GM12878 (cell line): ENCODE data around the gene TARP.
A peak's percentile ranks its signal among the peaks of the same experiment; 100 is the strongest.

Experiments used
- ATAC-seq: fragments of 200-7000 bp; cut with Tn5 transposase; 3 replicates; pipeline ENCODE4 v1.9.1; 2020; ENCODE audit warnings: mild to moderate bottlenecking, moderate library complexity
- BruUV-seq: library from RNA; stranded (reverse); fragments of 400-500 nt; replicated peaks from 2 replicates; lab custom pipeline; 2021; lab: Mats Ljungman, UMichigan
- CTCF ChIA-PET: fragments of 300-600 bp; sonication (Branson Sonifier 250); formaldehyde crosslinking; extraction: SDS; loops from one replicate; lab custom pipeline; 2021; ENCODE audit warnings: inconsistent platforms; lab: Yijun Ruan, JAX
- POLR2A ChIA-PET: fragments of 350-600 bp; formaldehyde crosslinking; extraction: SDS; loops from one replicate; lab custom pipeline; 2021; ENCODE audit warnings: inconsistent platforms; lab: Charles Lee
- RAD21 ChIA-PET: fragments of 300-600 bp; sonication (Branson Sonifier 250); formaldehyde crosslinking; loops from one replicate; lab custom pipeline; 2023; ENCODE audit warnings: antibody characterized with exemption; ENCODE audit not compliant: unreplicated experiment; lab: Charles Lee
- SMC1A ChIA-PET: fragments of 300-600 bp; sonication (Branson Sonifier 250); formaldehyde crosslinking; loops from one replicate; lab custom pipeline; 2023; ENCODE audit not compliant: unreplicated experiment, uncharacterized antibody; lab: Charles Lee
- DNase-seq: peaks from one replicate; pipeline ENCODE4 v3.0.0-alpha.2; 2011; ENCODE audit warnings: low read depth, low spot score
- FAIRE-seq: peaks from 3 replicates; lab custom pipeline; 2011; peaks lifted over from hg19 to GRCh38; lab: Jason Lieb, UNC
- H2AFZ ChIP-seq: 2 replicates; pipeline ENCODE4 v1.6.0; 2011; ENCODE audit warnings: low read depth, low read length, control low read depth; ENCODE audit not compliant: control insufficient read depth
- H3K27ac ChIP-seq: 2 replicates; pipeline ENCODE4 v1.5.1; 2011; ENCODE audit warnings: control low read depth; ENCODE audit not compliant: control insufficient read depth, insufficient read depth
- H3K27me3 ChIP-seq, 2 experiments: replicated peaks in 1 of 2; 2 replicates each; pipeline versions ENCODE4 v1.6.0 to v1.6.1; 2011; ENCODE audit warnings: low read length in 1 of 2; ENCODE audit not compliant: control insufficient read depth in 2 of 2, insufficient read depth in 2 of 2
- H3K36me3 ChIP-seq, 2 experiments: 2 replicates each; pipeline ENCODE4 v1.5.1; 2011; ENCODE audit warnings: low read length in 1 of 2; ENCODE audit not compliant: control insufficient read depth in 2 of 2, insufficient read depth in 2 of 2
- H3K4me1 ChIP-seq: 2 replicates; pipeline ENCODE4 v1.6.1; 2011; ENCODE audit warnings: mild to moderate bottlenecking, low read length, moderate library complexity, mixed read lengths; ENCODE audit not compliant: control insufficient read depth, insufficient read depth
- H3K4me2 ChIP-seq: 2 replicates; pipeline ENCODE4 v1.6.0; 2011; ENCODE audit warnings: control low read depth; ENCODE audit not compliant: control insufficient read depth, insufficient read depth
- H3K4me3 ChIP-seq: fragments of 200-600 bp; sonication (generic); 2 replicates; pipeline ENCODE4 v1.5.1; 2016
- H3K79me2 ChIP-seq: 2 replicates; pipeline ENCODE4 v1.6.0; 2011; ENCODE audit warnings: low read length; ENCODE audit not compliant: control insufficient read depth, insufficient read depth
- H3K9ac ChIP-seq: 2 replicates; pipeline ENCODE4 v1.8.0; 2011; ENCODE audit warnings: low read length, control low read depth, mixed read lengths; ENCODE audit not compliant: control insufficient read depth, insufficient read depth
- H3K9me3 ChIP-seq: replicated peaks from 3 replicates; pipeline ENCODE4 v1.5.1; 2011; ENCODE audit warnings: mild to moderate bottlenecking, low read length; ENCODE audit not compliant: control insufficient read depth, insufficient read depth
- H4K20me1 ChIP-seq: 2 replicates; pipeline ENCODE4 v1.6.0; 2011; ENCODE audit not compliant: control insufficient read depth, insufficient read depth
- SRF ChIP-seq, 2 experiments: IDR thresholded peaks; 2 replicates each; pipeline ENCODE4 v1.6.1; 2011; ENCODE audit warnings: low read depth in 2 of 2, low read length in 2 of 2, mild to moderate bottlenecking in 1 of 2, moderate library complexity in 1 of 2
- WGBS: methylation state at CpG from one replicate; pipeline ENCODE4 v1.1.6; 2016; ENCODE audit warnings: low lambda C conversion rate; ENCODE audit not compliant: insufficient replicate concordance, insufficient coverage; ENCODE audit errors: missing lambda C conversion rate; 5-methylcytosine and 5-hydroxymethylcytosine counted together
- in situ Hi-C: fragments of 300-500 bp; cut with MboI; formaldehyde crosslinking; loops from 9 replicates; pipeline ENCODE4 v1.14.3; 2018; ENCODE audit warnings: mixed read lengths
- intact Hi-C: fragments of 100-400 bp; cut with micrococcal nuclease; formaldehyde crosslinking; loops from one replicate; pipeline ENCODE4 v1.14.2; 2022; ENCODE audit not compliant: unreplicated experiment
- TF ChIP-seq, protein P1 (sequence below): fragments of 450-650 bp; IDR thresholded peaks from 2 replicates; pipeline ENCODE4 v1.6.1; 2018; ENCODE audit warnings: mild to moderate bottlenecking, low read depth, moderate library complexity; ENCODE audit not compliant: partially characterized antibody
- TF ChIP-seq, protein P2 (sequence below), 3 experiments: IDR thresholded peaks in 2 of 3; conservative IDR thresholded peaks in 1 of 3; 2 replicates each; pipeline ENCODE4 v1.5.1; 2011; ENCODE audit warnings: low read depth in 3 of 3, low read length in 3 of 3, mild to moderate bottlenecking in 3 of 3, control low read depth in 2 of 3, moderate library complexity in 2 of 3, inconsistent platforms in 1 of 3, mixed read lengths in 1 of 3; ENCODE audit not compliant: control insufficient read depth in 2 of 3, insufficient read depth in 1 of 3; ENCODE audit errors: extremely low read depth in 1 of 3
- TF ChIP-seq, protein P3 (sequence below): fragments of 450-650 bp; IDR thresholded peaks from 2 replicates; pipeline ENCODE4 v1.6.1; 2016; ENCODE audit warnings: mild to moderate bottlenecking

Gene TARP

DNA sequence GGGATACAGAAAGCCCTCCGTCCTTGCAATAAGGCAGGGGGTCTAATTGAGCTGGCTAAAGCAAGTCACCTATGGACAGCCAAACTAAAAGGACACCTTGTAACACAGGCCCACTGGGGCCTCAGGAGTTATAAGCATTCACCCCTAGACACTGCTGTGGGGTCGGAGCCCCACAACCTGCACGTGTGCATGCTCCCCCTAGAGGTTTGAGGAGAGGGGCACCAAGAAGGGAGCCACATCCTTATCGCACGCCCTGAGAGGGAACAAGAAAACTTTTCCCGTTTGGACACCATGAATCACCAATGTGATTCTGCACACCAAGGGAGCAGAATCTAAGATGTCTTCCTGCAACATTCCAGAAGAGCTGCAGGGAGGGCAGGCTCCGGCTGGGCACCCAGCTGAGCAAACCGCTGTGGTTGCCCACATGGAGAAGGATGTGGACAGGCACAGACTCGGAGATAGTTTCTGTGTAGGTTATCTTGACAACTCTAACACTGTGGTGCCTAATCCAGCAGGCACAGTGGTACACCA is 17.7 kb upstream of the TARP start:
- H3K4me1 ChIP-seq, result peaks cover 1% of the 10 kb centered on the region
- WGBS, result 68% methylated on average over 9 of the region's 9 CpGs
- FAIRE-seq (no peak), ATAC-seq (0 out of 3 replicates have a peak, but pooled peaks have one; percentile 8), DNase-seq (no peak)
- no TSS peak for BruUV-seq
- no peaks in the 10 kb centered on the region for H4K20me1 ChIP-seq
- peaks cover 0 to 2% of the 10 kb centered on the region in 2 experiments; a peak in 1 of 4 replicates for H3K27me3 ChIP-seq
- POLR2A ChIA-PET, result no interaction called here
- CTCF ChIA-PET, result interaction anchor here (1.4 kb wide), 1 partner anchor 68 kb away, joined by 3 read pairs; no protein-coding TSS in a partner anchor
- no peak overlapping the region for H3K4me3 ChIP-seq
- intact Hi-C loops (no loop called here), in situ Hi-C loops (no loop called here)
- RAD21 ChIA-PET, result interaction anchor here (1.7 kb wide), 1 partner anchor 44 kb away, joined by 5 read pairs; no protein-coding TSS in a partner anchor
- H3K4me2 ChIP-seq, result no peak overlapping the region
- H3K36me3 ChIP-seq, result no peaks in the 10 kb centered on the region
- H3K9me3 ChIP-seq, result no peaks in the 10 kb centered on the region
- no peak overlapping the region for H3K9ac ChIP-seq
- H3K27ac ChIP-seq, result no peak overlapping the region
- SMC1A ChIA-PET, result no interaction called here
- no peaks in the 10 kb centered on the region for H3K79me2 ChIP-seq
- H2AFZ ChIP-seq, result no peak overlapping the region
- TF ChIP-seq, protein P1, sequence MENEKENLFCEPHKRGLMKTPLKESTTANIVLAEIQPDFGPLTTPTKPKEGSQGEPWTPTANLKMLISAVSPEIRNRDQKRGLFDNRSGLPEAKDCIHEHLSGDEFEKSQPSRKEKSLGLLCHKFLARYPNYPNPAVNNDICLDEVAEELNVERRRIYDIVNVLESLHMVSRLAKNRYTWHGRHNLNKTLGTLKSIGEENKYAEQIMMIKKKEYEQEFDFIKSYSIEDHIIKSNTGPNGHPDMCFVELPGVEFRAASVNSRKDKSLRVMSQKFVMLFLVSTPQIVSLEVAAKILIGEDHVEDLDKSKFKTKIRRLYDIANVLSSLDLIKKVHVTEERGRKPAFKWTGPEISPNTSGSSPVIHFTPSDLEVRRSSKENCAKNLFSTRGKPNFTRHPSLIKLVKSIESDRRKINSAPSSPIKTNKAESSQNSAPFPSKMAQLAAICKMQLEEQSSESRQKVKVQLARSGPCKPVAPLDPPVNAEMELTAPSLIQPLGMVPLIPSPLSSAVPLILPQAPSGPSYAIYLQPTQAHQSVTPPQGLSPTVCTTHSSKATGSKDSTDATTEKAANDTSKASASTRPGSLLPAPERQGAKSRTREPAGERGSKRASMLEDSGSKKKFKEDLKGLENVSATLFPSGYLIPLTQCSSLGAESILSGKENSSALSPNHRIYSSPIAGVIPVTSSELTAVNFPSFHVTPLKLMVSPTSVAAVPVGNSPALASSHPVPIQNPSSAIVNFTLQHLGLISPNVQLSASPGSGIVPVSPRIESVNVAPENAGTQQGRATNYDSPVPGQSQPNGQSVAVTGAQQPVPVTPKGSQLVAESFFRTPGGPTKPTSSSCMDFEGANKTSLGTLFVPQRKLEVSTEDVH, result no peak
- TF ChIP-seq, protein P2, sequence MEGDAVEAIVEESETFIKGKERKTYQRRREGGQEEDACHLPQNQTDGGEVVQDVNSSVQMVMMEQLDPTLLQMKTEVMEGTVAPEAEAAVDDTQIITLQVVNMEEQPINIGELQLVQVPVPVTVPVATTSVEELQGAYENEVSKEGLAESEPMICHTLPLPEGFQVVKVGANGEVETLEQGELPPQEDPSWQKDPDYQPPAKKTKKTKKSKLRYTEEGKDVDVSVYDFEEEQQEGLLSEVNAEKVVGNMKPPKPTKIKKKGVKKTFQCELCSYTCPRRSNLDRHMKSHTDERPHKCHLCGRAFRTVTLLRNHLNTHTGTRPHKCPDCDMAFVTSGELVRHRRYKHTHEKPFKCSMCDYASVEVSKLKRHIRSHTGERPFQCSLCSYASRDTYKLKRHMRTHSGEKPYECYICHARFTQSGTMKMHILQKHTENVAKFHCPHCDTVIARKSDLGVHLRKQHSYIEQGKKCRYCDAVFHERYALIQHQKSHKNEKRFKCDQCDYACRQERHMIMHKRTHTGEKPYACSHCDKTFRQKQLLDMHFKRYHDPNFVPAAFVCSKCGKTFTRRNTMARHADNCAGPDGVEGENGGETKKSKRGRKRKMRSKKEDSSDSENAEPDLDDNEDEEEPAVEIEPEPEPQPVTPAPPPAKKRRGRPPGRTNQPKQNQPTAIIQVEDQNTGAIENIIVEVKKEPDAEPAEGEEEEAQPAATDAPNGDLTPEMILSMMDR (IDR thresholded peaks at IDR 0.05 in 2 of 3, conservative IDR thresholded peaks at IDR 0.05 in 1 of 3; ENCODE audit: control insufficient read depth in 2 of 3, extremely low read depth in 1 of 3, insufficient read depth in 1 of 3, low read depth in 3 of 3, low read length in 3 of 3), result 0 out of 6 replicates have a peak, but pooled peaks of 1 of the 3 experiments have one; percentile 16
- no peak for TF ChIP-seq SRF (IDR thresholded peaks at IDR 0.05; ENCODE audit: low read depth in 2 of 2, low read length in 2 of 2)
- TF ChIP-seq, protein P3, sequence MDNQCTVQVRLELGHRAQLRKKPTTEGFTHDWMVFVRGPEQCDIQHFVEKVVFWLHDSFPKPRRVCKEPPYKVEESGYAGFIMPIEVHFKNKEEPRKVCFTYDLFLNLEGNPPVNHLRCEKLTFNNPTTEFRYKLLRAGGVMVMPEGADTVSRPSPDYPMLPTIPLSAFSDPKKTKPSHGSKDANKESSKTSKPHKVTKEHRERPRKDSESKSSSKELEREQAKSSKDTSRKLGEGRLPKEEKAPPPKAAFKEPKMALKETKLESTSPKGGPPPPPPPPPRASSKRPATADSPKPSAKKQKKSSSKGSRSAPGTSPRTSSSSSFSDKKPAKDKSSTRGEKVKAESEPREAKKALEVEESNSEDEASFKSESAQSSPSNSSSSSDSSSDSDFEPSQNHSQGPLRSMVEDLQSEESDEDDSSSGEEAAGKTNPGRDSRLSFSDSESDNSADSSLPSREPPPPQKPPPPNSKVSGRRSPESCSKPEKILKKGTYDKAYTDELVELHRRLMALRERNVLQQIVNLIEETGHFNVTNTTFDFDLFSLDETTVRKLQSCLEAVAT, result no peak
